CD4-positive, alpha-beta T cell treated with Interleukin-17A for 4 hours (primary cell): Measurements from ENCODE around the gene MXRA8.

ENCODE experiments used
- DNase-seq: peaks from one replicate; pipeline ENCODE4 v3.0.0-alpha.2; 2020; ENCODE audit warnings: mixed read lengths

The MXRA8 gene

DNA sequence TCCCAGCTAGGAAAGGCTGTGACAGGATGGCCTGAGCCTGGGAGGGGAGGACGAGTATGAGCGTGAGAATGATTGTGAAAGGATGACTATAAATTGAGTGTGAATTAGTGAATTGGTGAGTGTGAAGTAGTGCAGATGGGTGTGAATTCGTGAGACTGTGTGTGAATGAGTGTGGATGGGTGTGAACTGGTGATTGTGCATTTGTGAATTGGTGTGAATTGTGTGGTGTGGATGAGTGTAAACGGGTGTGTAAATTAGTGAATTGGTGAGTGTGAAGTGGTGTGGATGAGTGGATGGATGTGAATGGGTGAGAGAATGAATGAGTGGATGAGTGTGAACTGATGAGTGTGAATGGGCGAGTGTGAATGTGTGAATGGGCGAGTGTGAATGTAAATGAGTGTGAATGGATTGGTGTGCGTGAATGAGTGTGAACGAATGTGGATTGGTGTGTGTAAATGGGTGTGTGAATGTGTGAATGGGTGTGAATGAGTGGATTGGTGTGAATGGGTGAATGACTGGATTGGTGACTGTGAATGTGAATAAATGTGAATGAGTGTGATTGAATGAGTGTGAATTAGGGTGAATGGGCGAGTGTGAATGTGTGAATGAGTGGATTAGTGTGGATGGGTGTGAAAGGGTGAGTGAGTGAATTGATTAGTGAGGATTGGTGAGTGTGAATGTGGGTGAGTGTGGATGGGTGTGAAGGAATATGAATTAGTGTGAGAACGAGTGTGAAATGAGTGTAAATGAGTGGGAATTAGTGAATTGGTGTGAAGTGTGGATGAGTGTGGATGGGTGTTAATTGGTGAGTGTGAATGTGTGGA lies 7.7 kb upstream of the MXRA8 start:
- DNase-seq = no peak

DNA sequence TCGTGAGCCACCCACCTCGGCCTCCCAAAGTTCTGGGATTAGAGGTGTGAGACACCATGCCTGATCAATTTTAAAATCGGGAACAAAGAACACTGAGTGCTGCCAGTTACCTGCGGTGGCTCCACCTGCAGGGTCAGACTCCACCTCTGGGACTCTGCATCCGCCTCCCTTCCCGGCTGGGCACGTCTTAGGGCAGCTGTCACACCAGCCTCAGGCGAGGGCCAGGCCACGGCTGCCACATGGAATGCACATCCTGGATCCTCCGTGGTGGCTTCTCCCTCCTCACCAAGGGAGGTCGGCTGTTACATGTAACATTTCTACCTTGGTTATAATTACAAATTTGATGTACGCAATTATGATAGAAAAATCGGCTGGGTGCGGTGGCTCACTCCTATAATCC lies 5.9 kb upstream of the MXRA8 start:
- no peak for DNase-seq

DNA sequence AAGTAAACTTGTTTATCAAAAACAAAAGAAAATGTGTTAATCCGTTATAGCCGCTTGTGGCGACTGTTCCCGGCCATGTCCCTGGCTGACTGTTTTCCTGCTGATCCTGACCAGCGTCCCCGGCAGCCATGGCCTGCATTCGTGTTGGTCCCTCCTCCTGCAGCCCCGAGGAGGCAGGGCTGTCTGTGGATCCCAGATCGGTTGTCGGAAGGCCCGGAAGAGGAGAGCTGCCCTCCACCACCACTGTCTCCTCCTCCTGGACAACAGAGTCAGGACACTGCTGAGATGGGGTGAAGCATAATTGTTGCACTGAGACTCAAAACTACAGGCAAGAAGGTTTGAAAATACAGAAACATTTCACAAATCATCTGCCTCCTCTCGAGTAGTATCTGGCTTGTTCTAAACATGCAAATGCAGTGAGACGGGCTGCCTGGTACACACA lies 3.6 kb upstream of the MXRA8 start:
- DNase-seq = no peak

DNA sequence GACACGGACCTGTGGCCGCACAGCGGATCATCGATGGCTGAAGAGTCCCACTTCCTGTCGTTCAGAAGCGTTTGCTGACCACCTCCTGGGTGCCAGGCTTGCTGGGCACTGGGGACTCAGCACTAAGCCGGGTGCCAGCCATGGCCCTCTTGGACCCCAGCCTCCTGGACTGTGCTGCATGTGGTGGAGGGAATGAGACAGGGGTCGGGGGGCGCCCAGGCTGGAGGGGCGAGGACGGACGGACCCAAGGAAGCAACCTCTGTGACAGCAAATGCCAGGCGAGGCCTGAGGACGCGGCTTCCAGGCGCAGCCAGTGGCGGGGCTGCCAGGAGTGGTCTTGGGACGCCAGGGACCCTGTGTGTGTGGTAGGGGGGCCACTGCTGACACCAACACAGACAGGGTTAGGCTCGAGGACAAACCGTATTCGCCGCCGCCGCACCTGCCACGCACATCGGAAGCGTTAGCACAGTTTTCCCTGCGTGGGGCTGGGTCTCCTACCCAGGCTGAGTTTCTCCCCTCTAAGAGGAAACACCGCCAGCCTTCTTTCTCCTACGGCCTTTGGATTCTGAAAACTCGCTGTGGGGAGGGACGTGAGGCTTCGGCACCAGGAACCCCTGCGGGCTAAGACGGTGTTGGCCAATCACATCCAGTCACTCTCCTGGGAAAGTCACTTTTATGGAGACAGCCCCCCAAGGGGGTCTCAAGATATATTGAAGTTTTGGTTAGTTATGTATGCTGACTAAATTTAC lies 3.1 kb upstream of the MXRA8 start:
- no peak for DNase-seq

DNA sequence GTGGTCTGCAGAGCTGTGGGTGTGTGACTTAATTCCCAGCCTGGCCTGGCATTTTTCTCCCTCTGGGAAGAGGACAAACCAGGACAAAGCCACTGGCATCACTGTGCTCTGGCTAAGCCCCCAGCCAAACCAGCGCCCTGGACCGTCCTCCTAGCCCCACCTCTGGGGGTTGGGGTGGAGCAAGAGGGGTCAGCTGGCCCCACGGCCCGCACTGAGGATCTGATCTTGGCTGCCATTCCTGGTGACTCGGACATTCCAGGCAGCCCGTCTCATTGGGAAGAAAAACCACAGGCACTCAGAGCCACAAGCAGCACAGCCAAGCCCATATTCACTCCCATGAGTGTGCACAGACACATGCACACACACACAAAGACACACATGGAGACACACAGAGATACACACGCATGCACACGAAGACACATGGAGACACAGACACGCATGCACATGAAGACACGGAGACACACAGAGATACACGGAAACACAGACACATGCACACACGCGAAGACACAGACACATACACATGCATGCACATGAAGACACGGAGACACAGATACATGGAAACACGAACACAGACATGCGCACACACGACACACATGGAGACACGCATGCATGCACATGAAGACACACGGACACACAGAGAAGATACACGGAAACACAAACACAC lies 2.3 kb upstream of the MXRA8 start:
- DNase-seq = no peak

DNA sequence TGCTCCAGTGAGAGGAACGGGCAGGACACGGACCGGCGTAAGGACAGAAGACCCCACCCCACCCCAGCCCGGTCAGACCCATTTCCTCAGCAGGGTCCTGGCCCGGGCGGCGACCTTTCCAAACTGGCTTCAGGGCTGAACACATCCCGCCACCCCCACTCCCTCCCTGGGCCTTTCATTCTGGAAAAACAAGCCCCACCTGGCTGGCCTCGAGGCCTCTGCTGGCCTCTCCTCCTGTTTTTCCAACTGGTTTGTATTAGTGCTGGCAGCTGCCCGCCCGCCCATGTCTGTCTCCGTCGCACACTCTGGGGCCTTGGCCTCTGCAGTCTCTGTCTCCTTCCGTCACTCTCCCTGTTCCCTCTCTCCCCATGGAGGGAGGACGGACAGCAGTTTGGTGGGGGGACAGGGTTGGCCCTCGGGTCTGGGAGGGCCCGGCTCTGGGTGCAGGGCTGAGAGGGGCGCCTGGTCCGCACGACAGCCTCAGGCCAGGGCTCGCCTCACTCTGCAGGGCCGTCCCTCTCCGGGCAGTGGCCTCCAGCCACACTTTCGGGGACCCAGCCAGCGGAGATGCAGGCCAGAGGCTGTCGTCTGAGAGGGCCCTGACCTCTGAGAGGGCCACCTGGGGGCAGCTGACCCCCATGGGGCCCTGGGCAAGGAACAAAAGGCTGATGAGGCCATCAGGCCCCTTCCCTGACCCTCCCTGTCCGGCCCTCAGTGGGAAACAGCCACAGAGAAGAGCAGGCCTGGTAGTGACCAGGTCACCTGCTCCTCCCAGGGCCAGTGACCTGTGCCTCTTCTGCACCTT lies 1.5 kb upstream of the MXRA8 start:
- DNase-seq = no peak

DNA sequence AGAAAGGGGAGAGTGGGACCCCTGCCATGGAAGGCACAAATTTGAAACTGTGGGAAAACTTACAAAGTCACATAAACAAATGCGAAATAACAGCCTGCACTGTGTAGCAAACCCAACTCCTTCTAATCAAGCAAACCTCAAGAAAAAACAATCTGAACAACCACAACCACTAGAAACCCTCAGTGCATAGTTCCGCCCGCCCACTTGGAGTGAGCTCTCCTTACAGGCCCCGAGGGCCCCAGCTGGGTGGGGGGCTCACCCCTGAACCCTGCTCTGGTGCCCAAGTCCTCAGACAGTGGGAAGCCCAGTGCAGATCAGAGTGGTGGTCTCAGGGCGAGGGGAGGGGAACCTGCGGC lies 931 bp upstream of the MXRA8 start:
- no peak for DNase-seq

DNA sequence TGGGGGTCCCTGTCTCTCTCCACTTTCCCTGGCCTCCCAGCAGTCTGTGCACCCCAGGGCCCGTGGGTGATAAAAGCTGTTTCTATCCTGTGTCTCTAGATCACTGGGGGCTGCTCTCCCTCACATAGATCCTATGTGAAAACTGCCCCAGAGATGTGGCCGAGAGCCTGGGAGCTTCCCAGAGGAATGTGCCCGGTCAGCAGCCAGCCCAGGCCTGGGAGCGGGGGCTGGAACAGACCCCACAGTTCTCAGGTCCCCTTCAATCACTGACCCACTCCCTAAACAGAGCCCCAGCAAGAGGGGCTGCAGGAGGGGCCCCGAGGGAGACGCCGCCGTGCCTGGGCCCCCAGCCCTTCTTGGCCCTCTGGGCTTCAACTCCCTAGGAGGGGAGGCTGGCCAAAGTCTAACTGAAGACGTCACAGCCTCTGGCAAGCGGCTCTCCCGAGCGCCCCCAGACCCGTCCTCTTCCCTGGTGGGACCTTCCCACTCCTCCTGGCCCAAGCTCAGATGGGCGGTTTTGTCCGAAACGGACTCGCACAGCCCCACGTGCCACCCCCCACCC lies 403 bp downstream of the MXRA8 start:
- DNase-seq = no peak

DNA sequence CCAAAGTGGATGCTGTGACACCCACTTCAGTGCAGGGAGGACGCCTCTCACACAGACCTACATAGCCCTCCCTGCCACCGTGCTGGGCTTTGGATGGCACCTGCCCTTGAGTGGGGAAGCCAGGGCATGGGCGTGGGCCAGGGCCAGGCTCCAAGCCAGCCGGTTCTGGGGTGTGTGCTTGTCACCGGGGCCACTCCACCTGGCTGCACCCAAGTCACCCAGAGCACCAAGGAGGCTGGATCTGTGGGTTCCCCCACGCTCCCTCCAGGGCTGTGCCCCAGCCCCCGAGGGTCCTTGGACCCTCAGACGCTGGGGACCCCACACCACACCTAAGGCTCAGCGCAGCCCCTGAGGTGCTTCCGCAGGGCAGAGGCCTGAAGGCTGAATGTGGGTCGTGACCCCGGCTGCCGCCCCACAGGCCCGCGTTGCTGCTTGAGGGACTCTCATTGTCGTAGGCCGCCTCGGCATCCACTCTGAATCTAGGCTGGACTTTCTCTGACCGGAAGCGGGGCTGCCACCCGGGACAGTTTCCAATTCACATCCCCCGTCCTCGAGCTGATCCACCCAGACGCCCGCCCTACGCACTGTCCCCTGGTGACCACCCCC lies 1.5 kb downstream of the MXRA8 start:
- no peak for DNase-seq

DNA sequence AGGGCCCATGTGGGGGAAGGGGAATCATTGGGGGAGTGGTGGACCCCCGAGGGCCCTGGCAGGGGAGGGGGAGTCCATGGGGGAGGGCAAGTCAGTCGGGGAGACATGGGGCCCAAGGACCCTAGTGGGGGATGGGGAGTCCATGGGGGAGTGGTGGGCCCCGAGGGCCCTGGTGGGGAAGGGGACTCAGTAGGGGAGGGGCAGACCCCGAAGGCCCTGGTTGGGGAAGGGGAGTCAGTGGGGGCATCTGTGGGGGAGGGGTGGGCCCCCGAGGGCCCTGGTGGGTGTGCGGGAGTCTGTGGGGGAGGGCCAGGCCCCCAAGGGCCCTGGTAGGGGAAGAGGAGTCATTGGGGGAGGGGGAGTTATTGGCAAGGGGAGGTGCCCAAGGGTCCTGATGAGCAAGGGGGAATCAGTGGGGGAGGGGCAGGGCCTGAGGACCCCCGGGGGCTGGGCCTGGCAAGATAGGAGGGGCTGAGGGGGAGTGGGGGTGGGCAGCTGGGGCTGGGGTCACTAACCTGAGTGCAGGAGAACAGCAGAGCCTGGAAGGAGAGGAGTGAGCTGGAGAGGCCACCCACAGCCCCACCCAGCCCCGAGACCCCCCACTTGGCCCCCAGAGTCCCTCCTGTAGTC lies 2.1 kb downstream of the MXRA8 start:
- no peak for DNase-seq

DNA sequence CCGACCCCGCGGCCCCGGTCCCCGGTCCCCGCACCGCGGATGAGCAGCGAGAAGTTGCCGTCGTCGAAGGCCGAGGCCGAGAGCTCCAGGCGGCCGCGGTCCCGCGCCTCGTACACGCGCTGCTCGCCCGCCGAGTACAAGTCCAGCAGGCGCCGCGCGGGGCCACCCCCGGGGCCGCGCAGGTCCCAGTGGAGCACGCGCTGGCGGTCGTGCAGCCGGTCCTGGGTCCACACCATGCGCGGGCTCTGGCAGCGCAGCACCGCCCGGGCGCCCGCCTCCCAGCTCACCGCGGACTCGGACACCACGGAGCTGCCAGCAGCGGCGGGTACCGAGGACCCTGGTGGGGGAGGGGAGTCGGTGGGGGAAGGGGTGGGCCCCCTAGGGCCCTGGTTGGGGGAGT lies 2.9 kb downstream of the MXRA8 start:
- DNase-seq = no peak

DNA sequence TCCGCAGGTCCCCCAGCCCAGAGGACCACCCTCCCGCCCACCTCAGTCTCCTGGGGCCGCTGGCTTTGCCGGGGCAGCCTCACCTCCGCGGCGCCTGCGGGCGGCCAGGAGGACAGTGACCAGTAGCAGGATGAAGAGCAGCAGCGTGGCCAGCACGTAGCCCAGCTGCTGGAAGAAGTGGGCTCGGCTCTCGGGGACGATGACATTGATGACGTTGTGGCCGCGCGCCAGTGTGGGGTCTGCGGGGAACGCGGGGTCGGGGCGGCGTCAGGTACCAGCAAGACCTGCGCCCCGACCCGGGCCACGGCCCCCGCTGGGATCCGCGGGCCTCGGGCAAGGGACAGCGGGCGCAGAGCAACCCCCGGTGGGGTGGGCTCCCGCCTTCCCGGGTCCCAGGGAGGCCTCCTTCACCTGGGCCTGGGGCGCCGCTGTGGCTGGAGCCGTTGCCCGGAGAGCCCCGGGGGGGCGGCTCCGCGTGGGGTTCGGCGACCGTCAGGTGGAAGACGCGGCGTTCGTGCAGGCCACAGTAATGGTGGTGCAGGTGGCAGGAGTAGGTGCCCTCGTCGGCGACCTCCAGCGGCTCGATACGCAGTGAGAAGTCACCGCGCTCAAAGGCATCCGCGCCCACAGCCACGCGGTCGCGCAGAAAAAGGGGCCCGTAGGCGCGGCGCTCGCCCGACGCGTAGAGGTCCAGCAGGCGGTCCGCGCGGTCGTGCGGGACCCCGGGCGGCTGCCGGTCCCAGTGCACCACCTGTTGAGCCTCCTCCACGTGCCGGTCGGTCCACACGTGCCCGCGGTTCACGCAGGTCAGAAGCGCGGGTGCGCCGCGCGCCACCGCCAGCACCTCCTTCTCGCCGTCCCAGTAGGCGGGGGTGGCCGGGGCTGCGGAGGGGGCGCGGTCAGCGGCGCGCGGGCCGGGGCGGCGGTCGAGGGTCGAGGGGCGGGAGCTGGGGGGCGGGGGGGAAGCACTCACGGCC lies 3.8 kb downstream of the MXRA8 start:
- DNase-seq = peak; percentile 43

DNA sequence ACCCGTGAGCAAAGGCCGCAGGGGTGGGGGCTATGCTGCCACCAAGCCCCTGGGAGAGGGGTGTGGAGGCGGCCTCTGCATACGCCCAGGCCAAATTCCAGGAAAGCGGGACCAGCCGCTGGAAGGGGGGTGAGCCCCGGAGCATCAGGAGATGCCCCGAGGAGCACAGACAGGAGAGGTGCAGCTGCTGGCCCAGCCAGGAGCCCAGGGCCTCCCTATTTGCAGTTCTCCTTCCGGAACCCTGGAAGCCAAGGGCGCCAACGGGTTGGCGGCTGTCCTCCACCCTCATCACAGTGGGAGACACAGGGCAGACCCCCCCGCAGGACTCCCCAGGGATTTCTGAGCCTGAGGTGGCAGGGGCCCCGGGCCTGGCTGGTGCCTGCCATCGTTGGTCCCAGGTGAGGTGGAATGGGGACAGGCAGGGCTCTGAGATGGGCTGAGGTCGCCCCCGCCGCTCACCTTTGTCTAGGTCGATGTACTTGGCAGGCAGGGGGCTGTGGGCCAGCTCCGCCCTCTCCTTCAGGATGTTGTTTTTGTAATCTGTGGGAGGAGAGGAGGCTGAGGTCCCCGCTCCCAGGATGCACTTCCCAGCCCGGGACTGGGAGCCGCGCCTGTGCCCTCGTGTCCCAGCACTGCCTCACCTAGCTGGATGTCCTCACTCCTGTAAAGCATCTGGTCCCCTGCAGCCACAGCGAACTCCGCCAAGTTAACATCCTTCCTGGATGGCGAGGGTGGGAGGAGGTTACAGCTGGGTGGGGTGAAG lies 4.8 kb downstream of the MXRA8 start:
- DNase-seq = no peak

DNA sequence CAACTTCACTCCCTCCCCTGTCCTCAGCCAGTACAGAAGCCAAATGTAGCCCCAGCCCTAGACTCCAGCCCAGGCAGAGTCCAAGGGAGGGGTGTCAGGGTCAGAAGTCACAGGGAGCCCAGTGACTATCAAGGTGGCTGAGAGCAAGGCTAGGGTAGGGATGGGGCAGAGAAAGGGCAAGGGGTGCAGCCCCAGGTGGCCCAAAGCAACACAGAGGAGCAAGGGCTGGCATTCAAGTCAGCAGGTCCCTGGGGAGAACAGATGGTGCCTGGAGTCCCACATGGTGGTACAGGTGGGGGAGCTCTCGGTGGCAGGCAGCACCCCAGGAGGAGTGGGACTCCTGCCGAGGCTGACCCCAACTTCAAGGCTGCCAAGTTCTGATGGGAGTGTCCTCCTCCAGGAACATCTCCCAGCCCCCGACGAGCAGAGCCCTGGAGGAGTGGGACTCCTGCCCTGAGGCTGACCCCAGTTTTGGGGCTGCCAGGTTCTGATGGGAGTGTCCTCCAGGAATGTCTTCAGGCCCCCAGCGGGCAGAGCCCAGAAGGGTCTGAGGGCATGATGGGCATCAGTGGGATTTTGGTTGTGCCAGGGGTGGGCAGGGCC lies 5.5 kb downstream of the MXRA8 start:
- no peak for DNase-seq

DNA sequence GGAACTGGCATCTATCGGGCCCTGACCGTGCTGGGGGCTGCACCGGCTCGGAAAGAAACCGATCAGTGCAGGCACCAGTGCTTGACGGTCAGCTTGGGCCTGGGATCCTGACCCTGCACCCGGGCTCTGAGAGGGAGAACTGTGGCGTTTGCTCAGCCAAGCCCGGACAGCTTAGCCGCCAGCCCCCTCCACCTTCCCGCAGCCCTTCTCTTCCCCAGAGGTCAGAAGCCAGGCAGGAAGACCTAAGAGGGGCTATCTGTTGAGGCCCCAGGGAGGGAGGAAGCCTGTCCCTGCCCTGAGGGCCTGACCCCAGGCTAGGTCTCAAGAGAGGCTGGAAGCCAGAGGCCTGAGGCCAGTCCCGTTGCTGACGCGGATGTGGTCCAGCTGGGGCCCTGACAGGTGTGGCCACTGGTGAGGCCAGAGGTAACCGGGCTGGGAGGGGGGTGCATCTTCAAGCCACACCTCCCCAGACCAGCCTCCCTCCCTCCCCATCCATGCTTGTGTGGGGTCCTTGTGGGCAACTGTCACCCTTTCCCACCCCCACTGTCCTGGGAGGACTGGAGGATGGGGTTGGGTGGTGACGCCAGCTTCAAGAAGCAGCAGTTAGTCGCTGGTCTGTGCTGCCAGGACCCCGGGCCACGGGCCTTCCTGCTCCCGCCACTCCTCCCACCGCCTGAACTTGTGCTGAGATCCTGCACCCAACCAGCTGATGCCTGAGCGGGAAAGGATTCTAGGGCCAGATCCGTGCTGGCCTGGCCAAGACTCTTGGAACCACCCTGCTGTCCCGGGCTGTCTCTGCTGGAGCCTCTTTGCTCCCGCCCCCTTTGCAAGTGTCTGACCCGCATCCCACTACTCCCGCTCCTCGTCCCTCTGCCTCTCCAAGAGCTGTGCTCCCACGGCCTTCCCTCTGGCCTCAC lies 6.6 kb downstream of the MXRA8 start:
- DNase-seq = no peak

DNA sequence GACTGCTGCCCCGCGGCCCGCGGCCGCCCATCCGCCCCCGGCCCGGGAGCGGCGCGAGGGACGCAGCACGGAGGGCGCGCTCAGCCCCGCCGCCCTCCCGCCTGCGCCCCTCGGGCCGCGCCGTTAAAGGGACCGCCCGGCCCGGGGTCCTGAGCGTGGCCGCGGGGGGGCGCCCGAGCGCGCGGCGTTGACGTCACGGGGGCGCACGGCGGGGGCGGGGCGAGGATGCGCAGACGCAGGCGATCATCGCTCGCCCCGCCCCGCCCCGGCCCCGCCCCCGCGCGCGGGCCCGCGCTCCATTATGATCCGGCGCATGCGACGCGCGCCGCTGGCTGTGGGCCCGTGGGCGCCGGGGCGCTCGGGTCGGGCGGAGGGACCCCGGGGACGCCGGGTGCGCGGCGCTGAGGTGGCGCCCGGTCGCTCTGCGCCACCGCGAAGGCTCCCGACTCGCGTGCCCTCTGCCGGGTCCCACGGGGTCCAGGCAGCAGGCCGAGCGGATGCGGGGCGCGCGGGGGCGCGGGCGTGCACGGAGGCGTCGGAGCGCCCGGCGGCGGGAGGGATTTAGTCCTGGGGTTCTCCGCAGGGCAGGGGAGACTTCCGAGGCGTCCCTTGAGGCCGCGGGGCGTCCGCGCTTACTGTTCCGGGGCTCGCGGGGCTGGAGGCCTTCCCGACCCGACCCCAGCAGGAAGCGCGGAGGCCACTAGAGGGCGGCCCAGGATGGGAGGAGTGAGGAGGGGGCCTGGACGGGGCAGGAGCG lies 8.9 kb downstream of the MXRA8 start, which contains the start of gene DVL1:
TSS of gene DVL1 (minus strand) at position 163 of the 757 bp plus-strand sequence. CDS start 353 bp downstream, outside the sequence.
- peak; percentile 81 for DNase-seq
